HG03280 (cell line): ENCODE data around the gene TGFBR2.

ENCODE experiments used
- ATAC-seq: cut with Tn5 transposase; IDR thresholded peaks from one replicate; pipeline ENCODE4 v1.9.1; 2021; ENCODE audit warnings: mild to moderate bottlenecking, moderate library complexity; ENCODE audit not compliant: unreplicated experiment

TGFBR2 gene

DNA sequence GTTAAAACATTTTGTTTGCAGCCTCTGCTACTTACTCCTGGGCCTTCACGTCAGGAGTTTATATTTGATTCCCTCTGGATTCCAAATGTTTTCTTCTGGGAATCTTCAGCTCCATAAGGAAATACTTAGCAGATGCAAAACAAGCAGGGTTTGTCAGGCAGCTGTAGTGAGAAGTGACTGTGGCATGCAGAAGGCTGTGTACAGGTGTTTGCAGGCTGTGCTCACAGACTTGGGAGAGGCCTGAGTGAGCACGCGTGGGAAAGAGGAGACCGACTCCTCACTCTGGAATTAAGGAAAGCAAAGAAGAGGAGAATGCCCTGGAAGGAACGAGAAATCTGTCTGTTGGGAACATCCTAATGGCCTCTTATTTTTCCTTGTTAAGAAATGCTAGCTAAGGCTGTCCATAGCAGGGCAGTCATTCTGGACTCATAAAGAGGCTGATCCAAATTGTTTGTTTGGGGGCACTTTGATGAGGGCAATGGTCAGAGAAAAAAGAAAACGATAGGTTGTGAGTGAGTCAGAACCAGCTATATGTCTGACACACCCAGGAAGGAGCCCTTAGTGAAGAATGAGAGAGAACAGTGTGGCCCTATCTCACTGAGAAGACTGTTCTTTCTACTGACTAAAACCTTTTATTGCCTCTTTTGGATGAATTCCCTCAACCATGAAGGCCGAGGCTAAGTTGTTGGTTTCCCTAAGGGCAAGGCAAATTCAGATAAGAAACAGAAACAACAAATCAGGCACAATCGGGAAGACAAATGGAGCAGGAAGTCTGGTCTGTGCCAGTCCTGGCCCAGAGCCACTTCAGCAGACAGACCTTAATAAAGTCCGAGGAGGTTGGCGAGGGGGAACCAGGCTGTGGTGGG, 82.6 kb downstream of the TGFBR2 start:
- no peak for ATAC-seq

DNA sequence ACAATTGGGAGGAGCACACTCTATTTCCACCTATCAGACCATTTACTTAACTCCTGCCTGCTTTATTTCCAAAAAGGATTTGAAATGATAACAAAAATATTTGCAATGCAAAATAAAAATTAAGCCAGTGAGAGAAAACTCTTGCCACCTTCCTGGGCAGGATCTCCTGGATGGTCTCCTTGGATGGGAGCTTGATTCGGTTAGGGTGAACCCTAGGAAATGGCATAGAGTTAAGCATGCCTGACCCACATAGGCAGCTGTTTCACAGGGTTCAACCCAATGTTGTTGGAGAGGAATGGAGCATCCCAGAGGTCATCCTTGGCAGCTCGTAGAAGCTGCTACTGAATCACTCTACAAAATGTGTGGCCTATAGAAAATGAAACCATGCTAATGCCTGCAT, 83.8 kb downstream of the TGFBR2 start:
- ATAC-seq, result no peak

DNA sequence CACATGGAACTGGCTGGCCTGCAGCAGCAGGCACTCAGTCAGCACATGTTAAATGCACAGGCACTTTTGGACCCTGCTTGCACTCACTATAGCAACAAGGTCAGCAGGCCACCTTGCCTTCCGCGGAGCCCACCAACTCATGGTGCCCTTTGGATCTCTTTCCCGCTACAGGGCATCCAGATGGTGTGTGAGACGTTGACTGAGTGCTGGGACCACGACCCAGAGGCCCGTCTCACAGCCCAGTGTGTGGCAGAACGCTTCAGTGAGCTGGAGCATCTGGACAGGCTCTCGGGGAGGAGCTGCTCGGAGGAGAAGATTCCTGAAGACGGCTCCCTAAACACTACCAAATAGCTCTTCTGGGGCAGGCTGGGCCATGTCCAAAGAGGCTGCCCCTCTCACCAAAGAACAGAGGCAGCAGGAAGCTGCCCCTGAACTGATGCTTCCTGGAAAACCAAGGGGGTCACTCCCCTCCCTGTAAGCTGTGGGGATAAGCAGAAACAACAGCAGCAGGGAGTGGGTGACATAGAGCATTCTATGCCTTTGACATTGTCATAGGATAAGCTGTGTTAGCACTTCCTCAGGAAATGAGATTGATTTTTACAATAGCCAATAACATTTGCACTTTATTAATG, 85.0 kb downstream of the TGFBR2 start:
- no peak for ATAC-seq

DNA sequence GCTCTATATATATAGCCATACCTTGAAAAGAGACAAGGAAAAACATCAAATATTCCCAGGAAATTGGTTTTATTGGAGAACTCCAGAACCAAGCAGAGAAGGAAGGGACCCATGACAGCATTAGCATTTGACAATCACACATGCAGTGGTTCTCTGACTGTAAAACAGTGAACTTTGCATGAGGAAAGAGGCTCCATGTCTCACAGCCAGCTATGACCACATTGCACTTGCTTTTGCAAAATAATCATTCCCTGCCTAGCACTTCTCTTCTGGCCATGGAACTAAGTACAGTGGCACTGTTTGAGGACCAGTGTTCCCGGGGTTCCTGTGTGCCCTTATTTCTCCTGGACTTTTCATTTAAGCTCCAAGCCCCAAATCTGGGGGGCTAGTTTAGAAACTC, 85.5 kb downstream of the TGFBR2 start:
- ATAC-seq, result no peak

DNA sequence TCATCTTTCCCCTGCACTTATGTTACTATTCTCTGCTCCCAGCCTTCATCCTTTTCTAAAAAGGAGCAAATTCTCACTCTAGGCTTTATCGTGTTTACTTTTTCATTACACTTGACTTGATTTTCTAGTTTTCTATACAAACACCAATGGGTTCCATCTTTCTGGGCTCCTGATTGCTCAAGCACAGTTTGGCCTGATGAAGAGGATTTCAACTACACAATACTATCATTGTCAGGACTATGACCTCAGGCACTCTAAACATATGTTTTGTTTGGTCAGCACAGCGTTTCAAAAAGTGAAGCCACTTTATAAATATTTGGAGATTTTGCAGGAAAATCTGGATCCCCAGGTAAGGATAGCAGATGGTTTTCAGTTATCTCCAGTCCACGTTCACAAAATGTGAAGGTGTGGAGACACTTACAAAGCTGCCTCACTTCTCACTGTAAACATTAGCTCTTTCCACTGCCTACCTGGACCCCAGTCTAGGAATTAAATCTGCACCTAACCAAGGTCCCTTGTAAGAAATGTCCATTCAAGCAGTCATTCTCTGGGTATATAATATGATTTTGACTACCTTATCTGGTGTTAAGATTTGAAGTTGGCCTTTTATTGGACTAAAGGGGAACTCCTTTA, 86.2 kb downstream of the TGFBR2 start:
- ATAC-seq, result no peak

DNA sequence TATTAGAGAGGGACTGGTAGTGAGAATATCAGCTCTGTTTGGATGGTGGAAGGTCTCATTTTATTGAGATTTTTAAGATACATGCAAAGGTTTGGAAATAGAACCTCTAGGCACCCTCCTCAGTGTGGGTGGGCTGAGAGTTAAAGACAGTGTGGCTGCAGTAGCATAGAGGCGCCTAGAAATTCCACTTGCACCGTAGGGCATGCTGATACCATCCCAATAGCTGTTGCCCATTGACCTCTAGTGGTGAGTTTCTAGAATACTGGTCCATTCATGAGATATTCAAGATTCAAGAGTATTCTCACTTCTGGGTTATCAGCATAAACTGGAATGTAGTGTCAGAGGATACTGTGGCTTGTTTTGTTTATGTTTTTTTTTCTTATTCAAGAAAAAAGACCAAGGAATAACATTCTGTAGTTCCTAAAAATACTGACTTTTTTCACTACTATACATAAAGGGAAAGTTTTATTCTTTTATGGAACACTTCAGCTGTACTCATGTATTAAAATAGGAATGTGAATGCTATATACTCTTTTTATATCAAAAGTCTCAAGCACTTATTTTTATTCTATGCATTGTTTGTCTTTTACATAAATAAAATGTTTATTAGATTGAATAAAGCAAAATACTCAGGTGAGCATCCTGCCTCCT, 87.2 kb downstream of the TGFBR2 start:
- peak; percentile 93 for ATAC-seq

DNA sequence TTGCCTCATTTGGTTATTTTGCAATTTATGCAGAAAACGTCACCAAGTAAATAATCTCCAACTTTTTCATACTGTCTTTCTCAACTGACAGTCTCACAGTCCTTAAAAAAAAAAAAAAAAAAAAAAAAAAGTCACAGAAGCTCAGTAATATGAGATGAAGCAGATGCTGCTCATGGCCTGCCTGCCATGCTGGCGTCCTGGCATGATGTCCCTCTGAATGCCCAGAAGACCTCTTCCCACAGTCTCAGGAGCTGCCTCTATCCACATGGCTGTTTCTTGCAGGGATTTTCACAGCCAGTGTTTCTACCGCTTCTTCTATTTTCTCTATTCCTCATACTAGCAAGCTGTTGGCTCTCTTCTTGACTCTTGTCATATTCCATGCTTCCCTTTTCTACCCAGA, 87.7 kb downstream of the TGFBR2 start:
- no peak for ATAC-seq

DNA sequence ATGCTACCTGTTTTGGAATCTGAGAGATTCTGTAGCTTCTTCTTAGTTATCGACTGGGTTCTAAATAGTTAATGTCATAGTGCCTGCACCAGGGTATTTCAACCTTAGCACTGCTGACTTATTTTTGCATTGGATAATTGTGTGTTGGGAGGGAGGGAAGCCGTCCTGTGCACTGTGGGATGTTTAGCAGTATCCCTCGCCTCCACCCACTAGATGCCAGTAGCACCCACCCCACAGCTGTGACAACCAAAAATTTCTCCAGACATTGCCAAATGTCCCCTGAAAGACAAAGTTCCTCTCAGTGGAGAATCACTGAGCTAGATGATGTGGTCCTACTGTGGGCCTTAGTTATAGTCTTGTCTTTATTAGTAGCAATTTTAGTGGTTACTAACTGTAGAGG, 88.3 kb downstream of the TGFBR2 start:
- no peak for ATAC-seq

DNA sequence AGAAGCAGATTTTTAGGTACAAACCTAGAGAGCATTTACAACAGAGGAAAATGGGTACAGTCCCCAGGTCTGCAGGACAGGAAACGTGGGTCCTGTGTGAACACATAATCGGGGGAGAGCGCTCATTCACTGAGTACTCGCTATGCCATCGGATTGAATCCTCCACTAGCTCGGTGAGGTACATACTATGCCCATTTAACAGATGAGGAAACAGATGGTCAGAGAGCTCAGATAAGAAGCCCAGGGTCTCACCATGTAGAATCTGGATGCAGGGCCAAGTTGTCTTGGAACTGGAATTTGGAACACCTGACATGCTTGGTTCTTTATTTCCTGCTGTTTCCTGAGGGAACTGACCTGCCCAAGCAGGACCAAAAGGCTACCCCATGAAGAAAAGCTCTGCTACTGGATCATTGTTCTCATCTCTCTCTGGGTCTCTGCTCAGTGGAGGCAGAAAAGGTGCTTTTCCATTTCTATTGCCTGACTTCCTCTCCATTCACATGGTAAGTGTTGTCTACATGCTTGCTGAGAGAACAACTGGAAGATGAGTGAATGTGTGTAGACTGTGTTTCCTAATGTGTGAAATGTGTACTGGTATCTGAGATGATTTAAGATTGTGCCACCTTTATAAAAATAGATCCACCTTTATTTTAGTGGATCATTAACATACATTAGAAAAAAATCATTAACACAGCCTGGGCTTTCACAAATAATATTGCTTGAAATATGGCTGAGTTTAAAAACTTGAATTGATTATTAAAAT, 89.1 kb downstream of the TGFBR2 start:
- ATAC-seq, result no peak

DNA sequence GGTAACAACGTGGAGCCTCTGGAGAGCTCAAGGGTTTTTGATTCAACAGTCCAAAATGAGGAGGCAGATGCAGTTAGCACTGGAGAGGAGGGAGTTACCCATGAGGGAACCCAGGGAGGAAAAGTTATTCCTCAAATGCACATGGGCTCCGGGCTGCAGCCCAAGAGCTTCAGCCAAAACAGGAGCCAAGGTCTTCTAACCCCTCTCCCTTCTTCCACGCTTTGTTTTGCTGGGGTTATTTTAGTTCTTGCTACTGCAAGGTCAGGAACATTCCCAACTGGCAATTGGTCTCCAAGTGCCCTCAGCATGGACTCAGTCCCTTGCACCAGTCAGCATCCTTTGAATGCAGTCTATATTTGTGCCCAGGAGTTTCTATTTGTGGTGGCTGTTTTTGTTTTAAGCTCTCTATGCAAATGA, 90.0 kb downstream of the TGFBR2 start:
- no peak for ATAC-seq

DNA sequence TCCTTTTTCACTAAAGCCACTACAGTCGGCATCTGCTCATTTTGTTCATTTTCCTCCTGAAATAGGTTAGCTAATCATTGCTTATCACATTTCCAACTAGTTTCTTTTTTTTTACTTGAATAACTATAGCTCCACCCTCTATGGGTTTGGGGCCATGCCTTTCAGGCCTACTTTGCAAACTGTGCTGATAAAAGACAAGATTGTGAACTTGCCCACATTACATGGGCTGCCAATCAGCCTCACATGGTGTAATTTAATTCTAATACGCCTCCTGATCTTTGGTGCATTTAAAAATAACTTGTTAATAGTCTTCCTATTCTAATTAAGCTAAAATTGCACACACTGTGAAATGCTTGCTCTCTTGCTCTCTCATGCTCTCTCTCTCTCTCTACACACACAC, 90.5 kb downstream of the TGFBR2 start:
- no peak for ATAC-seq

DNA sequence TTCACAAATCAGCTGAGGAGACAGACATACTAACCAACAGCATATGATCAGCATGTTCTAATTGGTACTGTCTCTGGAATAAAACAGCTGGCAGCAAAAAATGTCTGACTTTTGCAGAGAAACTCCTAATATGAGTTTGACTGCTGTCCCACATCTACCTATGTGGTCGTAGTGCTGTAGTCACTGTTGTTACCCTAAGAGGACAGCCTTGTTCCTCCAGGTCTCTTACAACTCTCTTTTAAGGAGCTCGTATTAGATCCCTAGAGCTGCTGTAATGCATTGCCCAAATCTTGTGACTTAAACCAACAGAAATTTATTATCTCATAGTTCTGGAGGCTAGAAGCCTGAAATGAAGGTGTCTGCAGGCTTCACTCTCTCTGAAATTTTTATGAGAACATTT, 92.1 kb downstream of the TGFBR2 start:
- ATAC-seq, result no peak

DNA sequence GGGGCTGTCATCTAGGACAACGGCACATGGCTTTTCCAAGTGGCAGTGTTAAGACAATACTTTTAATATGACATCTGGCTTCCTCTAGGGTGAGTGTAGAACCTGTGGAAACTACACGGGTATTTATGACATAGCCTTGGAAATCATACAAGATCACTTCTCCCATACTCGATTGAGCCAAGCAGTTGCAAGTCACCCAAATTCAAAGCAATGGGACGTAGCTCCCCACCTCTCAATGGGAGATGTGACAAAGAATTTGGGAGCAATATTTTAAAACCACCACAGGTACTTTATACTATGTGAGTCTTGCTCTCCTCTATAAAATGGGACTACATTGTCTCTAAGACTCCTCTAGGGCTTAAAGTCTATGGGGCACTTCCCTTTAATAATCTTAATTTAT, 93.5 kb downstream of the TGFBR2 start:
- ATAC-seq, result no peak

DNA sequence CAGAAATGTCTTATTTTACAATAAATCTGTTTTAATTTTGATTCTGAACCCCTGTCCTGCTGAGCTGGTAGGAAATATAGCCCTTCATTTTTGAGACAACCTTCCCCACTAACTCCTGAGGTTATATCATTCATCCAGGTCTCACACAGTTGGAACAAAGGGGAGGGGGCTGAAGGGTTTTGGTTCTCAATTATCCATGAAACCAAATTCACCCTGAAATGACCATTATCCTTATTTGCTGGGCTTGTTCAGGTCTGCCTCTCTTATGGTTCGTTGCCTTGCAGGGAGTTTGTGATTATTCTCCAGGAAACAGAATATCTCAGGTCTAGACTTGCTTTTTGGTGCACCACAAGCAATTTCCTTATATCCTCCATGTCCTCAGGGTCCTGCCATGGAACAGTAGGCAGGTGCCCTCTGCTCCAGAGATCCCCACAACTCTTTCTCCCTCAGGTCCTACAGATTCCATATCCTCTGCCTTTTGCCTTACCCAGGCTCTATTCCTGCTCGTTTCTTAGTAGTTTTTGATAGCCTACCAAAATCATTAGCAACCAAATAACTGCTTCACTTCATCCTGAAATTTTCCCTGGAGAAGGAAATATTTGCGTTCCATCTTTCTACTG, 94.4 kb downstream of the TGFBR2 start:
- no peak for ATAC-seq

DNA sequence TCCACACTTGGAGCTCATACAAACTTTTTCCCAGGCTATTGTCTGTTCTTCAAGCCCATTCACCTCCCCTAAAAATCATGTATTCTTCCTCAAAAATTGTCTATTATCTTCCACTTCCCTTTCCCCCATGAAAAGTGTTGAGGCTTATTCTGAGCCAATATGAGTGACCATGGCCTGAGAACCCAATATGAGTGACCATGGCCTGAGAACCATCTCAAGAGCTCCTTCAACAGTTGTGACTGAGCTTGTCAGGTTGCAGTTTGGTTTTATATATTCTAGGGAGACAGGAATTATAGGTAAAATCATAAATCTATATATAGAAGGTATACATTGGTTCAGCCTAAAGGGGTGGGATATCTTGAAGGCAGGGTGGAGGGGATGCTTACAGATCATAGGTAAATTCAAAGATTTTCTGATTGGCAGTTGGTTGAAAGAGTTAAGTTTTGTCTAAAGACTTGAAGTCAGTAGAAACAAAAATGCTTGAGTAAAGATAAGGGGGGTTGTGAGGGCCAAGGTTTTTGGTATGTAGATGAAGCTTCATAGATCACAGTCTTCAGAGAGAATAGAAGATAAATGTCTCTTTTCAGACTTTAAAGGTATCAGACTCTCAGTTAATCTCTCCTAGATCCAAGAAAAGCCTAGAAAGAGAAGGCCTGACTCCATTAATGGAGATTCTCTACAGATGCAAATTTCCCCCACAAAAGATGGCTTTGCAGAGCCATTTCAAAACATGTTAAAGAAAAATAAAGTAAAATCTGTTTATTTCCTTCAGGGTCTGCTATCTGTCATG, 95.8 kb downstream of the TGFBR2 start:
- no peak for ATAC-seq

DNA sequence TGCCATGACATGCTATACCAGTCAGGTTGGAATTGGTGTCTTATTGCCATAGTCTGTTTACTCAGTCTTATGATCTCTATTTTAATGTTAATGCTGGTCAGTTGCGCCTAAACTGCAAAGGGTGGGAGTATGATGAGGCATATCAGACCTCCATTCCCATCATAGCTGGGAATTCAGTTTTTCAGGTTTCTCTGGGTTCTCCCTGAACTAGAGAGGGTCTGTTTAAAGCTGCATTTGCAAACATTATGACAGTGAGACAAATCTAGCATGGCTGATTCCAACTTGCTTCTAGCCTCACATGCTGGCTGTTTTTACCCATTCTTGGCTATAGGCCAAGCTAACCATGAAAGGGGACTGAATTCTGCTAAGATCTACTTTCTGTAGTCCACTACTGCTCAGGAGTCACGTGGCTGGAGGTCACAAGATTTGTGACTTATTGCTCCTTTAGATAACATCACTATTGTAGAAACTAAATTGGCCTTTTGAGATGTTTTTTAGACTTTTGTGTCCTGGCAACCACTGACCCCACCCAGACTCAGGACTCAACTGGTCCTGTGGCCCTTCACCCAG, 96.5 kb downstream of the TGFBR2 start:
- no peak for ATAC-seq

DNA sequence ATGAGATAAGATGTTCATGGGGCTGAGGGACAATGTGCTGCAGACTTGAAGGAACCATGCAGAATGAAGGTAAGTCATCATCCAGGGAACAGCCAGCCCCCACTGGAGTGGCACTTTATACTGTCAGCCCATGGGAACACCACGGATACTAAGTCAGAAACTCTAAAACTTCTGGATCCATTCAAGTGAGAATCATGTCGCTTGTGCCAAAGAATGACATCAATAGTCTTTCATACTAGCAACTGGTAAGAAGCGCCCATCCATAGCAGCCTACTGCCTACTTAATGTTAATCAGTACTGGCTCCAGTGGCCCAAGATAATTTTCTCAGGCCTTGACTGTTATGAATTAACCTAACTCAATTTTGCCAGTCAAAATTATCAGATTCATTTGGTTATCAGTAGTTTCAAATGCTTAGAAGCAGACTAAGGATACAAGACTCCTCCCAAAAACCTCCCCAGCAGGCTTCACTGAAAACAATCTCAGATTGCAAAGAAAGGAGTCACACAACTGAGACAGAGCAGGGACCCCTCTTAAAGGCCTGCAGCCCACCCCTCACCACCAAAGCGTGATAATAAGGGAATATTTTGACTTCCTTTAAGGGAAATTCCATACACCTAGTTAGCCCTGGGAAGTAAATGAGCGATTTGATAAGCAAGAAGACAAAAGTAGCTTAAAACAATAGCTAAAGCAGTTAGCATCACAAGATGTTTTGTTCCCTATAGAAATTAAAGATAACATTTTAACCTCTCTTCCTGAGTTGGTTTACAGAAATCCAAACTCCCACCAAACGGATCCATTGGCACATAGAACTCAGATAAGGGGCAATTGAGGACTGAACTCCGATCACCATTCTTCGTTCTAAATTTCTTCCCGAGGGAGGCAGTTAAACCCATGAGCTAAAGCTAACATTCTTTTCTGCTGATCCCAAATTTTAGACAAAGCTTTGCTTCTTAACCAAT, 98.8 kb downstream of the TGFBR2 start:
- no peak for ATAC-seq

DNA sequence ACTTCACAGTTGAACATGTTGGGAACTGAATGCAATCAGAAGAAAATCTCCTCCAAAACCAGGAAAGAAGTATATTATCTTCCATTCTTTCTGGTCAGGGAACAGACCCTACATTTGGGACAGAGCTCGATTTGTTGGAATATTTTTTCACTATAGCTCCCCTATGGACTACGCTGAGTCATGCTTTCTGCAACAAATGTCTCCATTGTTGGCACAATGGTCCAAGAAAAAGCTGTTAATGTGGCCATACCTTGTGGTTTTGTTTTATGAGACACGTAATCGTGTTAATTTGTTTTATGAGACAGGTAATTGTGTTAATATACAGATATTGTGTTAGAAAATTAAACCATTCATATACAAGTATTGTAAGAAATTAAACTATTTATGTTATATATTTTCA, 101.4 kb downstream of the TGFBR2 start:
- no peak for ATAC-seq
